K562 (cell line): ENCODE data around the gene VPS4B. TPM values are rescaled to one million over a fixed set of nuclear protein-coding genes. Genes with fewer than 3 reads are reported as not detected.

Experiments used
- ATAC-seq: fragments of 200-7000 bp; cut with Tn5 transposase; 3 replicates; pipeline ENCODE4 v1.9.1; 2020; ENCODE audit warnings: moderate library complexity
- BruUV-seq: library from RNA; stranded (reverse); fragments of 400-500 nt; replicated peaks from 2 replicates; lab custom pipeline; 2021; lab: Mats Ljungman, UMichigan
- CTCF ChIA-PET: fragments of 300-600 bp; formaldehyde crosslinking; extraction: SDS; loops from one replicate; lab custom pipeline; 2021; ENCODE audit warnings: low intra/inter-chr PET ratio; lab: Yijun Ruan, JAX
- POLR2A ChIA-PET: fragments of 300-600, 350-650 bp; sonication (Branson Sonifier 250); formaldehyde crosslinking; extraction: SDS; loops from one replicate; lab custom pipeline; 2021; ENCODE audit warnings: antibody characterized with exemption, inconsistent platforms; lab: Yijun Ruan, JAX
- DNase-seq, 4 experiments: peaks; one replicate each; pipeline versions ENCODE4 v3.0.0 to v3.0.0-alpha.2; 2011 to 2018; ENCODE audit warnings: low spot score in 3 of 4, mixed read lengths in 3 of 4; ENCODE audit errors: extremely low read depth in 1 of 4
- FAIRE-seq: peaks from 2 replicates; lab custom pipeline; 2011; peaks lifted over from hg19 to GRCh38; lab: Jason Lieb, UNC
- H2AFZ ChIP-seq: 2 replicates; pipeline ENCODE4 v1.6.0; 2011; ENCODE audit warnings: low read depth, low read length, control low read depth, inconsistent platforms
- H3K27ac ChIP-seq: fragments of 200-600 bp; 3 replicates; pipeline ENCODE4 v1.8.0; 2011; ENCODE audit warnings: low read depth, mild to moderate bottlenecking, control low read depth, inconsistent platforms, low read length, moderate library complexity, mixed read lengths; ENCODE audit errors: extremely low read depth
- H3K27me3 ChIP-seq, 2 experiments: fragments of 300-600 bp in 1 of 2; 2 replicates in 1 of 2; 3 replicates in 1 of 2; pipeline versions ENCODE4 v1.6.0 to v1.8.0; 2011; ENCODE audit warnings: inconsistent platforms in 2 of 2, low read length in 2 of 2, mild to moderate bottlenecking in 1 of 2, mixed read lengths in 1 of 2, moderate library complexity in 1 of 2; ENCODE audit not compliant: control insufficient read depth in 2 of 2, insufficient read depth in 2 of 2
- H3K36me3 ChIP-seq: fragments of 300-600 bp; 3 replicates; pipeline ENCODE4 v1.8.0; 2011; ENCODE audit warnings: mild to moderate bottlenecking, low read length, inconsistent platforms; ENCODE audit not compliant: control insufficient read depth, insufficient read depth
- H3K4me1 ChIP-seq, 2 experiments: fragments of 200-600 bp in 1 of 2; replicated peaks in 1 of 2; 2 replicates in 1 of 2; 3 replicates in 1 of 2; pipeline versions ENCODE4 v1.5.1 to v1.8.0; 2011; ENCODE audit warnings: inconsistent platforms in 2 of 2, low read length in 2 of 2, mild to moderate bottlenecking in 1 of 2, mixed read lengths in 1 of 2, moderate library complexity in 1 of 2; ENCODE audit not compliant: control insufficient read depth in 2 of 2, insufficient read depth in 2 of 2
- H3K4me2 ChIP-seq: 2 replicates; pipeline ENCODE4 v1.6.1; 2011; ENCODE audit warnings: low read length, control low read depth, inconsistent platforms, mixed read lengths; ENCODE audit not compliant: insufficient read depth
- H3K4me3 ChIP-seq: fragments of 200-600 bp; sonication (generic), shearing (Covaris generic); 2 replicates; pipeline ENCODE4 v1.5.1; 2016; ENCODE audit warnings: control low read depth, inconsistent platforms
- H3K79me2 ChIP-seq: fragments of 200-600 bp; 3 replicates; pipeline ENCODE4 v1.8.0; 2011; ENCODE audit warnings: low read length, inconsistent platforms; ENCODE audit not compliant: control insufficient read depth, insufficient read depth
- H3K9ac ChIP-seq, 2 experiments: 2 replicates each; pipeline versions ENCODE4 v1.6.0 to v1.6.1; 2011; ENCODE audit warnings: low read depth in 2 of 2, low read length in 2 of 2, control low read depth in 1 of 2, inconsistent platforms in 1 of 2, mild to moderate bottlenecking in 1 of 2, mixed read lengths in 1 of 2; ENCODE audit not compliant: insufficient read depth in 1 of 2
- H3K9me1 ChIP-seq: one replicate; pipeline ENCODE4 v1.6.0; 2011; ENCODE audit warnings: inconsistent platforms, mild to moderate bottlenecking, low read length, moderate library complexity; ENCODE audit not compliant: control insufficient read depth, insufficient read depth
- H3K9me3 ChIP-seq: replicated peaks from 2 replicates; pipeline ENCODE4 v1.5.1; 2011; ENCODE audit warnings: low read depth, low read length, inconsistent platforms; ENCODE audit not compliant: control insufficient read depth, insufficient read depth
- H4K20me1 ChIP-seq: replicated peaks from 2 replicates; pipeline ENCODE4 v1.6.1; 2011; ENCODE audit warnings: low read length, inconsistent platforms, mixed read lengths; ENCODE audit not compliant: control insufficient read depth, insufficient read depth
- DPF2 ChIP-seq: fragments of 450-650 bp; IDR thresholded peaks from 2 replicates; pipeline ENCODE4 v1.6.1; 2016
- MCM2 ChIP-seq: fragments of 450-650 bp; IDR thresholded peaks from 2 replicates; pipeline ENCODE4 v1.6.1; 2017; ENCODE audit warnings: low read depth, mild to moderate bottlenecking
- NELFE ChIP-seq: IDR thresholded peaks from 2 replicates; pipeline ENCODE4 v1.6.1; 2011; ENCODE audit warnings: mild to moderate bottlenecking; ENCODE audit not compliant: insufficient read depth, insufficient read length
- POLR2AphosphoS5 ChIP-seq: IDR thresholded peaks from 2 replicates; pipeline ENCODE4 v1.6.1; 2011; ENCODE audit warnings: mild to moderate bottlenecking, low read depth, low read length, moderate library complexity; ENCODE audit not compliant: control insufficient read depth, insufficient read depth
- WGBS: fragments of 100-300 bp; shearing (Covaris generic); methylation state at CpG from one replicate; pipeline ENCODE4 v1.1.6; 2016; ENCODE audit warnings: low coverage, mixed read lengths; ENCODE audit not compliant: insufficient coverage; ENCODE audit errors: missing lambda C conversion rate; 5-methylcytosine and 5-hydroxymethylcytosine counted together
- in situ Hi-C: fragments of 300-500 bp; cut with MboI; formaldehyde crosslinking; loops from 4 replicates; pipeline ENCODE4 v1.15.0; 2018; ENCODE audit warnings: inconsistent platforms, mixed read lengths
- intact Hi-C: fragments of 100-400 bp; cut with micrococcal nuclease; formaldehyde crosslinking; loops from 2 replicates; pipeline ENCODE4 v1.14.2; 2022
- polyA plus RNA-seq, 8 experiments: library from polyadenylated mRNA; depleted of rRNA in 4 of 8; stranded (reverse) in 5 of 8; unstranded in 3 of 8; fragments of >200 nt; fragmentation: Nextera tagmentation in 2 of 8; fragmentation: Illumina TruSeq in 1 of 8; extraction: Ambion mirVana in 2 of 8; extraction: Trizol in 1 of 8; gene quantifications; 2 replicates each; pipeline versions ENCODE4 v1.2.1 to v1.2.3, GENCODE V29; 2011 to 2014; ENCODE audit warnings: inconsistent platforms in 1 of 8, missing spikeins in 1 of 8
- total RNA-seq, 7 experiments: library from RNA; depleted of rRNA in 6 of 7; stranded (reverse); fragments of >200 nt in 6 of 7; fragmentation: Illumina TruSeq in 2 of 7; extraction: Trizol in 2 of 7; gene quantifications; 2 replicates each; pipeline versions ENCODE4 v1.2.1 to v1.2.3, GENCODE V29; 2011 to 2021; ENCODE audit warnings: low replicate concordance in 1 of 7
- TF ChIP-seq, protein P1 (sequence below), 2 experiments: fragments of 450-650 bp; IDR thresholded peaks; 2 replicates each; pipeline ENCODE4 v1.6.1; 2018; ENCODE audit warnings: mild to moderate bottlenecking in 2 of 2, low read depth in 1 of 2; ENCODE audit not compliant: partially characterized antibody in 2 of 2

VPS4B gene
- total and polyA plus RNA-seq, 9 of the 15 experiments (the other 6 are each of a cell fraction or from before 2014, with no cell fraction given), result 7.3 to 16.4 (median 10.4) TPM

DNA sequence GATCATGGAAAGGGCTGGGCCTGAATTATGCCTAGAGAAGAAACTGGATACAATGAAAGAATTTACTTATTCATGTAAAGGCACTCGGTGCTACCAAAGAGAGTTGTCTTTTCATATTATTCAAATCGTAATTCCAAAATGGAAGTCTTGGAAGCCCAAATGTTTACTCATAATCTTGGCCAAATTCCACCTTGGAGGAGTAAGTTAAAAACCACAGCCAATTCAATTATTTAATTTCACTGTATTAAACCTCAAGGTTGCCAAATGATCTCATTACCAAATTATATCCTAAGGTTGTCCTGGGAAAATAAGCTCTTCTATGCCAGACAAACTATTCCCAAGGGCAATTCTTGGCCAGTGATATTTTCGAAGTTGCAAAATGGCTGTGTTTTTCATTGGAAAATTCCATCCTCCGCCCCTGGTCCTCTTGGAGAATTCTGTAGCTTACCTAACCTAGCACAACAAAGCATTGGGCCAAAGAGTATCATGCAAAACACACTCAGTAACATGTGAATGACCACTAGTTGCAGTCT is 11.1 kb upstream of the VPS4B start:
- no peaks in the 10 kb centered on the region for H3K9me1 ChIP-seq
- no peak overlapping the region for H3K9ac ChIP-seq
- ATAC-seq, result no peak
- H3K27me3 ChIP-seq, result peaks cover 5 to 6% of the 10 kb centered on the region in 2 experiments; a peak in 3 of 5 replicates
- H2AFZ ChIP-seq, result no peak overlapping the region
- no peak overlapping the region for H3K4me3 ChIP-seq
- H3K36me3 ChIP-seq, result no peaks in the 10 kb centered on the region
- intact Hi-C loops, result no loop called here
- no peak overlapping the region for H3K27ac ChIP-seq
- no peak for TF ChIP-seq POLR2AphosphoS5
- TF ChIP-seq, protein P1, sequence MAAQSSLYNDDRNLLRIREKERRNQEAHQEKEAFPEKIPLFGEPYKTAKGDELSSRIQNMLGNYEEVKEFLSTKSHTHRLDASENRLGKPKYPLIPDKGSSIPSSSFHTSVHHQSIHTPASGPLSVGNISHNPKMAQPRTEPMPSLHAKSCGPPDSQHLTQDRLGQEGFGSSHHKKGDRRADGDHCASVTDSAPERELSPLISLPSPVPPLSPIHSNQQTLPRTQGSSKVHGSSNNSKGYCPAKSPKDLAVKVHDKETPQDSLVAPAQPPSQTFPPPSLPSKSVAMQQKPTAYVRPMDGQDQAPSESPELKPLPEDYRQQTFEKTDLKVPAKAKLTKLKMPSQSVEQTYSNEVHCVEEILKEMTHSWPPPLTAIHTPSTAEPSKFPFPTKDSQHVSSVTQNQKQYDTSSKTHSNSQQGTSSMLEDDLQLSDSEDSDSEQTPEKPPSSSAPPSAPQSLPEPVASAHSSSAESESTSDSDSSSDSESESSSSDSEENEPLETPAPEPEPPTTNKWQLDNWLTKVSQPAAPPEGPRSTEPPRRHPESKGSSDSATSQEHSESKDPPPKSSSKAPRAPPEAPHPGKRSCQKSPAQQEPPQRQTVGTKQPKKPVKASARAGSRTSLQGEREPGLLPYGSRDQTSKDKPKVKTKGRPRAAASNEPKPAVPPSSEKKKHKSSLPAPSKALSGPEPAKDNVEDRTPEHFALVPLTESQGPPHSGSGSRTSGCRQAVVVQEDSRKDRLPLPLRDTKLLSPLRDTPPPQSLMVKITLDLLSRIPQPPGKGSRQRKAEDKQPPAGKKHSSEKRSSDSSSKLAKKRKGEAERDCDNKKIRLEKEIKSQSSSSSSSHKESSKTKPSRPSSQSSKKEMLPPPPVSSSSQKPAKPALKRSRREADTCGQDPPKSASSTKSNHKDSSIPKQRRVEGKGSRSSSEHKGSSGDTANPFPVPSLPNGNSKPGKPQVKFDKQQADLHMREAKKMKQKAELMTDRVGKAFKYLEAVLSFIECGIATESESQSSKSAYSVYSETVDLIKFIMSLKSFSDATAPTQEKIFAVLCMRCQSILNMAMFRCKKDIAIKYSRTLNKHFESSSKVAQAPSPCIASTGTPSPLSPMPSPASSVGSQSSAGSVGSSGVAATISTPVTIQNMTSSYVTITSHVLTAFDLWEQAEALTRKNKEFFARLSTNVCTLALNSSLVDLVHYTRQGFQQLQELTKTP (IDR thresholded peaks at IDR 0.05; ENCODE audit: low read depth in 1 of 2, partially characterized antibody in 2 of 2), result no peak
- no peak for TF ChIP-seq MCM2
- TF ChIP-seq DPF2, result no peak
- no peak for TF ChIP-seq NELFE
- TF ChIP-seq, all 486 proteins: peak for 0
- 4% methylated on average over 4 of the region's 4 CpGs for WGBS
- in situ Hi-C loops, result loop anchor here (10.0 kb wide), 3 partner anchors 89 to 419 kb away; no protein-coding TSS in a partner anchor
- no peak overlapping the region for H3K4me2 ChIP-seq
- POLR2A ChIA-PET, result no interaction called here
- no peaks in the 10 kb centered on the region for H4K20me1 ChIP-seq
- FAIRE-seq (no peak), DNase-seq (no peak)
- H3K9me3 ChIP-seq, result no peaks in the 10 kb centered on the region
- CTCF ChIA-PET, result no interaction called here
- no peaks in the 10 kb centered on the region for H3K4me1 ChIP-seq
- H3K79me2 ChIP-seq, result no peaks in the 10 kb centered on the region
- BruUV-seq, result no TSS peak
